NCI-H526 (cell line): ENCODE results near the gene ZBTB24.

Experiments
- DNase-seq, 2 experiments: peaks; one replicate each; lab custom pipeline; 2025; lab: John Stamatoyannopoulos, UW

The ZBTB24 gene

DNA sequence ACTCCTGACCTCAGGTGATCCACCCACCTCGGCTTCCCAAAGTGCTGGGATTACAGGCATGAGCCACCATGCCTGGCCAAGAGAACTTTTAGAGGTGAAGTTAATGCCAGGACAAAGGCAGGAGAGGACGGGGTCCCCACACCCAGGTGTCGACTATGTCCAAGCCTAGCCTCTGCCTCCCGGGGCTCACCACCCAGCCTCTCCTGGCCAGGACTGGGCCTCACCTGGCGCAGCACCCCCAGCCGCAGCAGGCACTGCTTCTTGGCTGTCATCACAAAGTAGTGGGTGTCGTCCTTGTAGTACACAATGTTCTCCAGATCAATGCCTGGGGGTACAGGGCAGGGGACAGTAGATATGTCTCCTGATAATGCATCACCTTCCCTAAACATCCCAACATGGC is 31.6 kb downstream of the ZBTB24 start:
- no peak for DNase-seq

DNA sequence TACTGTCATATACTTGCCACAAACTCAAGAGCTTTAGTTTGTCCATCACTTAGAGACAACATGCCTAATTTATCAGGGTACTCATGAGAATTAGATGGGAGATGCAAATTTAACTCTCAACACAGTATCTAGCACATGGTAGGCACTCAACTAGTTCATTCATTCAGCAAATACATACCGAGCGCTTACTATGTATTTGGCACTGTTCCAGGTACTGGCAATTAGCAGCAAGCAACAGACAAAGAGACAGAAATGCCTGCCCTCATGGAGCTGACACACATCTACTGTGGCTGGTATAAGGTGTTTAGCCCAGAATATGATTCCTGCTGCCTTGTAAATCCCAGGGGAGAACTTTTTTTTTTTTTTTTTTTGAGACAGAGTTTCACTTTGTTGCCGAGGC is 32.2 kb downstream of the ZBTB24 start:
- DNase-seq: no peak

DNA sequence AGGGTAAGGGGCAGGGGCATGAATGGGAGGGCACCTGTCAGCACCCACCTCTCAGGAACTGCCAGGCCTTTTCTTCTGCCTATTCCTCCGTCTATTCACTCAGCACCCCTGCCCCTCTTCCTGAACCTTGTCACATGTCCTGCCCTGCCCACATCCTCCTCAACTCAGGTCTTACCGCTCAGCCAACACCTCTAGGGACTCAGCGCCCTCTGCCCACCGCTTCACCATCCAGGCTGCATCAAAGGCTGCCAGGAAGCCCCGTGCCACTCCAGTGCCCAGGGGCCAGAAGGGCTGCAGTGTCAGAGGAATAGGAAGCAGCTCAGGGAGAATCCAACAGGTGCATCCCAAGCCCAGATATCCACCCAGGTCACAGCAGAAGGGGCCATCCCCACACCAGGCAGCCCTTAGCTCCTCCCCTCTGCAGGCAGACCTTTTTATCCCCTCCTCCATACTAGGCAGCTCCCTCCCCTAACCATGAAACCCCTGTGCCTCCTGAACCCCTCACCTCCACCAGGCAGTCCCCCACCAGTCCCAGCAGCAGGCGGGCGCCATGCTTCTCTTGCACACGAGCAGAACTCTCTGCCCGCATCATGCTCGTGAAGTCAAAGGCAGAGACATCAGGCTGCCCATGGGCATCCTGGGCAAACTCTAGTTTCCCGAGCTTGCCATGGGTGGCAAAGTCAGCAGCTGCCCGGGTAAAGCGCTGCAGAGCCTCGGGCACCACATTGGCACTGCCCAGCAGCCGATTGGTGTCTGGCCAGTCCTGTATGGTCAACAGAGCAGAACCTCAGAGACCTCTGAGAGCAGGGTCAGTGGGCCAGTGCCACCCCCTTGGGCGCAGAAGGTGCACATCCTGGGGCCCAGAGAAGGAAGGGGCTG is 33.0 kb downstream of the ZBTB24 start:
- no peak for DNase-seq

DNA sequence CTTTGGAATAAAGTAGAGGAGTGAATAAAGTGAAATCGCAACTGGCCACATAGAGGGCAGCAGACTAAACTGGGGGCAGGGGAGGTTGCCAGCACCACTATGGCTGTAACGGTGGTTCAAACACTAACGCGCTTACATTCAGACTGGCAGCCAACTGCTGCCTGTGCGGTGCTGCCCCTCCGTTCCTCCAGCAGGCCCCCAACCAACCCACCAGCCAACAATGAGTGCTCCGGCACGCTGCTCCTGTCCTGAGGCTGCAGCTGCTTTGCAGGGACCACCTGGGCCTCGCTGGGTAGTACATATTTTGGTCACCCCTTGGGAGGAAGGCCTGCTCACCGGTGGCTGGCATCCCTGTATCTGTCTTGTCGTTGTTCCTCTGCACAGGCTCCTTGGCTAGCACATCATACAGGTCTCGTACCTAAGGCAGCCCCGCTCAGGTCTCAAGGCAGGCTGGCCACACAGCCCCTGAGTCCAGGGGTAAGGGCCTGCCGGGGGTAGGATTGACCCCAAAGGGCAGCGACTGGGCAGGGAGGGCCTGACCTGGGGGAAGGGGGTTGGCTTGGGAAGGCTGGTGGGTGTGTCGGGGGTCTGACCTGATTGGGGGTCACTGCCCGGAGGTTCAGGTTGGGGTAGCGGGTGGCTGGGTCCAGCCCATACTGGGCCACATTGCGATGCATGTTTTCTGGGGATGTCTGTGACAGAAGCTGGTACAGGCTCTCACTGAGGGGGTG is 33.8 kb downstream of the ZBTB24 start:
- DNase-seq: no peak

DNA sequence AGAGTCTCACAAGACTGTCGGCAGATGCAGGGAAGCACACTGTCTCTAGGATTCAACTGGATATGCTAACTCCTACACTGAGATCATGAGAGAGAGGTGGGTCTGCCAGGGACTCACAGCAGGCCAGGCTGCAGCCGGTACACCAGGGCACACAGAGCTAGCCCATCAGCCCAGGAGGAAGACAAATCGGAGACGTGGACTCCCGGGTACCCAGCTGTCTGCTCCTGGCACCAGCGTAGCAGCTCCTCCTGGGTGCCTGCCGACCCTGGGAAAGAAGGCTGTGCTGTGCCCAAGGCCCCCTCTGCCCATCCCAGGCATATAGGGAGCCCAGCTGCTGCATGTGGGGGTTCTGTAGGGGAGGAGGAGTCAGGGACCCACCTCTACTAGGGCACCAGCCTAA is 34.4 kb downstream of the ZBTB24 start:
- no peak for DNase-seq

DNA sequence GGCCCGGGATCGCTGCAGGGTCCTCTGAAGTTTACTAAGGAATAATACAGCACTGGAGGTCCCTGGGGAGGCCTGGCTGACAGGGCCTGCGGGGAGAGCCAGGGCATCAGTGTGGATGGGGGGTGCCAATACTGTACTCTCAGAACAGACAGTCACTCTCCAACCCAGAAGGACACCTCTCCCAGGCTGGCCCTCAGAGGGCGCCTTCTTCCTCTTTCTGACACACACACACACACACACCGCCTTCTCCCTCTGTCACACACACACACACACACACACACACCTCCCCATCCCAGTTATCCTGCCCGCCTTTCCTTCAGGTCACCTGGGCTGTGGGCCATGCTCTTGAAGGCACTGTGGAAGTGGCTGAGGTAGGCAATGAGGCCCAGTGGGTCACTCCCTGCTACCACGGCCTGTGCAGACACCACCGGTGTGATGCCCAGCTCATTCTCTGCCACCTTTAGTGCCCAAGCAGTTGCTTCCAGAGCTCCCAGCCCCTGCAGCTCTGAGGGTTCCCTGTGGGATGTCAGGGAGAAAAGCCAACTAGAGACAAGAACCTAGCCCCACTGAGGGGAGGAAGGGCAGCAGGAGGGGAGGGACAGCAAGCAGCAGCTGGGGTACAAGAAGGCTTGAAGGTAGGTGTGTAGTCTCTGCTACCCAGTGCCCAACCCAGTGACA is 35.0 kb downstream of the ZBTB24 start:
- peak in 1 of 2 experiments; percentile 25 for DNase-seq

DNA sequence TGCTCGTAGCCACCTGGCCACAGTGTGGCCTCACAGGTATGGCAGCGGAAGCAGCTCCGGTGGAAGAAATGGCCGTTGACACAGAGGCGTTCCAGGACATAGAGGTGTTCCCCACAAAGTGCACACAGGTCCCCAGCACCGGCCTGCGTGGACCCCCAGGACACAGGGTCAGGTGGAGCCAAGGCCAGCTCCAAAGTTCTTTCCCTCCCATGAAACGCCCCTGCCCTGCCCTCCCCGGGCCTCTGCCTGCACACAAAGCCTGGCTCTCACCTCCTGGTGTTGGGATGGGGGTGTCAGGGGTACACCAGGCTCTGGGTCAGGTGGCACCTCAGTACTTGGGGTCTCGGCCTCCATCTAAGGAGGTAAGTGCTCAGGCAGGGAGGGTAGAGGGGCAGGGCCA is 35.9 kb downstream of the ZBTB24 start:
- no peak for DNase-seq

DNA sequence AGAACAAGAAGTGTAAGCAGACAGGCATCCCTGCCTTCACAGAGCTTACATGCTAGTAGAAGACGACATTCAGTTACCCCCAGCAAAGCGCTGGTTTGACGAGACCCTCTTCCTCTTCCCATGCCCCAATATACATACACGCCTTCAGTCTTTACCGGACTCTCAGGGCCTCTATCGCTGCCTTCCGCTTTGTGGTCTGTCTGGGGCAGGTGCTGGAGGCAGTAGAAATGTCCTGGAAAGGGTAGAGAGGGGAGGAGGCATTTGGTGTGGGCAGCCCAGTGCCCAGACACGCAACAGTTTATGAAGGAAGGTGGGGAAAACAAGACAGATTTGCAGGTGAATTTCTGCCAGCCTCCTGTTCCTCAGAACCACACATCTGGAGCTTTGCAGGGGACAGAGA is 36.5 kb downstream of the ZBTB24 start:
- no peak for DNase-seq

DNA sequence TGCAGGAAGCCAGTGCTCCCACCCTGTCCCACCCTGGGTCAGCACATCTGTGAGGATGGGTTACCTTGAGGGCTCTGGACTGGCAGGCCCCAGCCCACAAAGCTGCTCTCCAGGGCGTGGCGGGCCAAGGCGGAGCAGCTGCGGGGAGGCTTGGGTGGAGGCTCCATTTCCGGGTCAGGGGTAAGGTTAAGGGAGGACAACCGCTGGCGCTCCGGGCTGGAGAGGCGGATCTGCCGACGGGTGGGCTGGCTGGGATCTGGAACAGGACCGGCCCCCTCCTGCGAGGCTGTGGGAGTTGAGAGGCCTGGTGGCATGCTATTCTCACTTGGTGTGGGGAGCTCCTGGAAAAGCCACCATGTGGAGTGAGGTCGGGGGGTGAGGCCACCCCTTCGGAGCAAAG is 36.9 kb downstream of the ZBTB24 start:
- DNase-seq: no peak

DNA sequence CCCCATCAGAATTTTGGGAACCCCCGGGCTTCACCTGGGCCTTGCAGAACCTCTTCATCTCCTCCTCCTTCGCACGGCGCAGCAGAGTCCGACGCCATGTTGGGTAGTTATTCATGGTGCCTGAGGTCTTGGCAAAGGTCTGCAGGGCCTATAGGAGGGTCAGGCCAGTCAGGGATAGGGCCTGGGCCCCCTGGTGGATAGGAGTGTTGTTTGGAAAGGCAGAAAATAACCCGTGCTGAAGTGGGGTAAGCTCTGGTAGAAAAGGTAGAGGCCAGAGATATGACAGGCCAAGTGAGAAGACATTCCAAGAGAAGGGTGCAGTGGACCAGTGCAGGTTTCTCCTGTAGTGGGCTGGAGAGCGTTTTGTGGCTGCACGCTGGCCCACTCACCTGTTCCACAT is 37.6 kb downstream of the ZBTB24 start:
- DNase-seq: no peak

DNA sequence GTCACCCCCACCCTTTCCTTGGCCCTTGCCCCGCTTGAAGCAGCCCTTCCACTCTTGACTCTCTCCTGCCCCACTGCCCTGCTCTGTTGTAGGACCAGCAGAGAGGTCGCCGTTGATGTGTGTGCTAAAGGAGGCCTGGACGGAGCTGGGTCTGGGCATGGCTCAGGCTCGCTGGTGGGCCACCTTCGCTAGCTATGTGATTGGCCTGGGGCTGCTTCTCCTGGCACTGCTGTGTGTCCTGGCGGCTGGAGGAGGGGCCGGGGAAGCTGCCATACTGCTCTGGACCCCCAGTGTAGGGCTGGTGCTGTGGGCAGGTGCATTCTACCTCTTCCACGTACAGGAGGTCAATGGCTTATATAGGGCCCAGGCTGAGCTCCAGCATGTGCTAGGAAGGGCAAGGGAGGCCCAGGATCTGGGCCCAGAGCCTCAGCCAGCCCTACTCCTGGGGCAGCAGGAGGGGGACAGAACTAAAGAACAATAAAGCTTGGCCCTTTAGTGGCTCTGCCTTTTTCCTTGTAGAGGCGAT is 39.5 kb downstream of the ZBTB24 start:
- DNase-seq: no peak

DNA sequence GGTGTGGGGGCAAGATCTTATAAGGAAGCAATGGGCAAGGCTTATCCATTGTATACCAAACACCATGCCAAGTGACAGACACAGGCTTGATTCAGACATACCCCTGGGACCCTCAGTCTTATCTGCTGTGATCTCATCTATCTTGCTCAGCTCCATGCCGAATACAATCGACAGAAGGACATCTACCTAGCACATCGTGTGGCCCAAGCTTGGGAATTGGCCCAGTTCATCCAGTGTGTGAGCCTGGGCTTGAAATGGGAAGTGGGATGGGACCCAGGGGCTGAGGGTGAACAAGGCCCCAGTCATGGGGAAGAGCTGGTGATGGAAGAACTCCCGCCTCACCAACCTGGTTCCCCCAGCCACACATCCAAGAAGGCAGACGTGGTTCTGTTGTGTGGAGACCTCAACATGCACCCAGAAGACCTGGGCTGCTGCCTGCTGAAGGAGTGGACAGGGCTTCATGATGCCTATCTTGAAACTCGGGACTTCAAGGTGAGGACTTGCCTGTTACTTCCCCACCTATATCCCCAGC is 40.6 kb downstream of the ZBTB24 start:
- DNase-seq: no peak

DNA sequence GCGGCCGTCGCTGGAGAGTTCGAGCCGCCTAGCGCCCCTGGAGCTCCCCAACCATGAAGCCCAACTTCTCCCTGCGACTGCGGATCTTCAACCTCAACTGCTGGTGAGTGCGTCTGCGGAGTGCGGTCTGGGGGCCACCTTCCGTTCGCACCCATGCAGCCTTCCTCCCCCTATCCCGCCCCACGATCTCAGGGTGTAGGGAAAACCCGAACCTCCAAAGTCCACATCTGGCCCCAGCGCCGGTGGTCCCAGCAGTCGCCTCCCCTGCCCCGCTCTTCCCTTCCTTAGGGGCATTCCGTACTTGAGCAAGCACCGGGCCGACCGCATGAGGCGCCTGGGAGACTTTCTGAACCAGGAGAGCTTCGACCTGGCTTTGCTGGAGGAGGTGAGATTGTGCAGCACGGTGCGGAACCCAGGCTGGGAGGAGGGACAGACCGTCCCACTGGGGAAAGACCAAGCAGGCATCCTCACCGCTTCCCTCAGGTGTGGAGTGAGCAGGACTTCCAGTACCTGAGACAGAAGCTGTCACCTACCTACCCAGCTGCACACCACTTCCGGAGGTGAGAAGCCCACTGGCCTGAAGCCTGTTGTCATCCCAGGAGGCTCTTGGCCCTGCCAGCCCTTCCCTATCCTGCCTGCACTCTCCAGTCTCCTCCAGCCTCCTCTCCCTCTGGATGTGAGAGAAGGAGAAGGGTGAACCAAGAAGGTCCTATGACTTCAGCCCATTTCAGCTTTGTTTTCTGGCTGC is 41.8 kb downstream of the ZBTB24 start:
- DNase-seq: peak; percentile 46 to 74

DNA sequence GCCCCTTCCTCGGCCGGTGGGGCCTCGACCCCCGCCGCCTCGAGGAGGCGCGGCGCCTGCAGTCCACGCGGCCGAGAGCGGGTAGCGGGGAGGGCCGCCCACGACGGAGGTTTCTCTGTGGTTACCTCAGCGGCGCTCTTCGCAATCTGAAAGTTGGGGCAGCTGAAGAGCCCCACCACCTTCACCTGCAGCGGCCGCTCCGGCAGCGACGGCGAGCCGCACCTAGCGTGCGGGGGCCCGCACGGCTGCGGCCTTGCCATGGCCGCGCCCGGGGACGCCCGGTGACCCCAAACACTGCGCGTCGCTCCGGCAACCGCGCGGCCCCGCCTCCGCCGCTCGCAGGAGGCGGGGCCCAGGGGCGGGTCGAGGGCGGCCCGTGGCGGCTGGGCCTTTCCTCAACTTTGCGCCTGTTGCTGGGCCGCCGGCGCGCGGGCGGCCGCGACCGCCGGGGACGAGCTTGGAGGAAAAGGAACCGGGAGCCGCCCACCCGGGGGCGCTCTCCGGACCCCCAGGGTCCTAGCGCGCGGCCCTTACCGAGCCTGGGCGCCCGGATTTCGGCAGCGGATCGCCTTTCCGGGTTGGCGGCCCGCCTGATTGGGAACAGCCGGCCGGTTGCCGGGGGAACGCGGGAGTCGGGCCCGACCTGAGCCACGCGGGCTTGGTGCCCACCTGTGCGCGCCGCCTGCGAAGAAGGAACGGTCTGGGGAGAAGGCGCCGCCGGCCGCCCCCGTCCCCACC is 42.5 kb downstream of the ZBTB24 start, which contains the start of the genes PPIL6 and SMPD2:
PPIL6 (minus strand) TSS at position 298 of the 738 bp plus-strand sequence; CDS start at position 260, 38 bp downstream.
SMPD2 (plus strand) TSS at position 394 of the 738 bp plus-strand sequence. CDS start 398 bp downstream, outside the sequence.
- DNase-seq: peak; percentile 40 to 88

DNA sequence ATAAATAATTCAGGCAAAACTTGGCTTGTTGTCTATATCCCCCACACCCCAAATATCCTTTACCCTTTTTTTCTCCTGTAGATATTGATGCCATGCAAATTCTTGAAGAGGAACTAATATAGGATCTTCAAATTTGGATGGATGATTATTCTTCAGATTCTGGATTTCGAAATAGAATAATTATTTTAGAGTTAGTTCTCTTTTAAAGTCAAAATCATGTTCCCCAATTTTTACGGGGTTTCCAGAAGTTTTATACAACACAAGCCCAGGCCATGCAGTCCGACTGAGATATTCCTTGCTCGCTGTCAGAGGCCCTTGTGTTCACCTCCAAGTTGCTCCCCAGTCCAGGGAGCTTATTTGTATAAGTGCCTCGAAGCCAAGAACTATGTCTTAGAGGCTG is 47.0 kb downstream of the ZBTB24 start:
- DNase-seq: no peak

DNA sequence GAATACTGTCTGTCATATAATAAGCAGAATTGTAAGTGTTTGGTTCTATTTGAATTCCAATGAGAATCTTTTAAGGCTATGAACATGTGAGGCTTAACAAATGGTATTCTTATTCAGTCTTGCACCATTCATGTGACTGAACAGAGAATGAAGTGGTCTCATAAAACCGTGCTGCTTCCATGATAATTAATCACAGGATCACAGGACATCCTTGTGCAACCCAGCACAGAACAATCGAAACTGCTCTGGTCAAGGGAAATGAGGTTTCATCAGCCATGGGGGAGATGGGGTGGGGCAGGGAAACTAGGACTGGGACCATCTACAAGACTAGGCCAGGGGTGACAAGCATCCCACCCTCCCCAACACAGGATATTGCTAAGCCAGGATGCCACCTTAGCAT is 48.6 kb downstream of the ZBTB24 start:
- DNase-seq: no peak

DNA sequence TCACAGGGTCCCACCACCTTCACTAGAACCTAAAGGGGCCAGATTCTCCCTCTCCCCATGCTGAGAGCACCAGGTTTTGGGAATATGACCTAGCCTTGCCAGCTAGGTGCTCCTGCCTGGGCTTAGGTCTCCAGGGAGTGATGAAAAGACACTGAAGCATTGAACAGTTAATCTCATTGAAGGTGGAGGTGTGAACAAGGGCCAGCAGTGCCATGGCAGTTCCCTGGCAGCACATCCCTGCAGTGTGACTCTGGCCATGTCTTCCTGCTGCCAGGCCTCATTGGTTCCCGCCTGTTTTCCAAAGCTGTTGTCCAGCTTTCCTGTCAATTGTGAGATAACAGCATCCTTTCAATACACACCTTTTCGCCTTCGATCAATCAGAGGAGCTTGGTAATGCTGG is 53.5 kb downstream of the ZBTB24 start:
- DNase-seq: no peak

DNA sequence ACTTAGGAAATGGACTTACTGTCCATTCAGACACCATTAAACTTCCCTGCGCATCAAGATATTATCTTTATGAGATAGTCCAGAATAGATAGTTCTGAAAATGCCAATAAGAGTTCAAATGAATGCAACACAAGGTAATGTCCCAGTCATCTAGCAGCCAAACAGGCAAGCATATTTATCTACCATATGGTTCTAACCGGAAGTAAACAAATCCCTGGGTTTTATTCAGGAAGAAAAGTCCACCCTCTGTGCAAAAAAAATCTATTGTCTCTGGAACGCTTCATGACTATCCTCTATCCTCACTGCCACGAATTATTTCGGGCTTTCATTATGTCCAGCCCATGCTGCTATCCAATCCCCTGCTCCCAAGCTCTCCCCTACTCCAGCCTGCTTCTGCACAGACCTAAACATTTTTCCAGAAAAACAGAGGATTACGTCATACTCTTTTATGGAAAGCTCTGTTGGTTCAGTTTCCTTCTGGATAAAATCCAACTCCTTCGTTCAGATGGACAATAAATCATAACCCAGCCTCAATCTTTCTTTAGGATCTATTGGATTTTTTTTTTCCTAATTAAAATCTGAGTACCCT is 54.0 kb downstream of the ZBTB24 start:
- DNase-seq: no peak

DNA sequence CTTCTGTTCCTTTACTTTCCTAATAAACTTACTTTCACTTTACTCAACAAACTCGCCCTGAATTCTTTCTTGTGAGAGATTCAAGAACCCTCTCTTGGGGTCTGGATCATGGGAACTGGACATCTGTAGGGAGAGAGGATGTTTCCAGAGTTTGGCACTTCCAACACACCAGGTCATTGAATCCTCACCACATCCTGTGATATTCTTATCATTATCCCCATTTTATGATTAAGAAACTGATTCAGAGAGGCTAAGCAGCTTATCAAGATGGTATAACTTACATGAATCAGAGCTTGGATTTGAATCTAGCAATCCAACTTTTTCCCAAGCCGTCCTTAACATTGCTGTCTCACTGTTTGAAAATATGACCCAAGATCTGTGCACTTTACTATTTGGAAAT is 58.1 kb downstream of the ZBTB24 start:
- DNase-seq: no peak

DNA sequence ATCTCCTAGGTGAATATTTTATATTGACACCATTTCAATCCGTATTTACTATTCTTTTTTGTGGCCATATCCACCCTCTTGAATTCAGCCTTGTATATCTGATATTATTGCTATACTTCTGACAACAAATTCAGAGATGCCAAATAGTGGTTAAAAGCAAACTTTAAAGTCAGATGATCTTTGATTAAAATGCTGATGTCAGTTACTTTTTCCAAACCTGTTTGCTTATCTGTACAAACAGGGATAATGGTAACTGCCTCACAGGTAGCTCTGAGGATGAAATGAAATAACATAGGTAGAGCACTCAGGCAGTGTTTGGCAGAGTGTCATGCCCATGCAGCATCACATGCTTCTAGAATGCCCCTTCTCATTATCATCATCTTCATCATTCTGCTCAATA is 61.8 kb downstream of the ZBTB24 start:
- DNase-seq: no peak
